ENCODE results near the gene DENND1A. TPM values are rescaled to one million over a fixed set of nuclear protein-coding genes. Genes with fewer than 3 reads are reported as not detected.

The DENND1A gene
- polyA plus RNA-seq, 3 donors from 2014 or later: 2.6 to 7.5 (median 3.4) TPM

- no peak for DNase-seq
- no peak overlapping the region for H3K27ac Mint-ChIP-seq
- H3K4me1 Mint-ChIP-seq: no peaks in the 10 kb centered on the region
- H3K4me3 Mint-ChIP-seq: no peak overlapping the region
- H3K36me3 Mint-ChIP-seq: no peaks in the 10 kb centered on the region
- peaks cover 2 to 8% (median 7%) of the 10 kb centered on the region in 3 donors for H3K27me3 Mint-ChIP-seq (ENCODE audit: low read depth in 3 of 3)
- H3K9me3 Mint-ChIP-seq: no peaks in the 10 kb centered on the region
Measured at GRCh38 chr9:123370526-123371227, 559.2 kb downstream of the DENND1A start.

DNA sequence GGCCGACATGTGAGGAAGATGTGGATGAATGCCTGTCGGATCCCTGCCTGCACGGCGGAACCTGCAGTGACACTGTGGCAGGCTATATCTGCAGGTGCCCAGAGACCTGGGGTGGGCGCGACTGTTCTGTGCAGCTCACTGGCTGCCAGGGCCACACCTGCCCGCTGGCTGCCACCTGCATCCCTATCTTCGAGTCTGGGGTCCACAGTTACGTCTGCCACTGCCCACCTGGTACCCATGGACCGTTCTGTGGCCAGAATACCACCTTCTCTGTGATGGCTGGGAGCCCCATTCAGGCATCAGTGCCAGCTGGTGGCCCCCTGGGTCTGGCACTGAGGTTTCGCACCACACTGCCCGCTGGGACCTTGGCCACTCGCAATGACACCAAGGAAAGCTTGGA is 559.8 kb downstream of the DENND1A start:
- H3K36me3 Mint-ChIP-seq: no peaks in the 10 kb centered on the region
- H3K9me3 Mint-ChIP-seq: no peaks in the 10 kb centered on the region
- H3K4me1 Mint-ChIP-seq: no peaks in the 10 kb centered on the region
- no peak for DNase-seq
- H3K27me3 Mint-ChIP-seq (ENCODE audit: low read depth in 3 of 3): peaks cover 2 to 10% (median 8%) of the 10 kb centered on the region in 3 donors
- H3K27ac Mint-ChIP-seq: no peak overlapping the region
- H3K4me3 Mint-ChIP-seq: no peak overlapping the region

DNA sequence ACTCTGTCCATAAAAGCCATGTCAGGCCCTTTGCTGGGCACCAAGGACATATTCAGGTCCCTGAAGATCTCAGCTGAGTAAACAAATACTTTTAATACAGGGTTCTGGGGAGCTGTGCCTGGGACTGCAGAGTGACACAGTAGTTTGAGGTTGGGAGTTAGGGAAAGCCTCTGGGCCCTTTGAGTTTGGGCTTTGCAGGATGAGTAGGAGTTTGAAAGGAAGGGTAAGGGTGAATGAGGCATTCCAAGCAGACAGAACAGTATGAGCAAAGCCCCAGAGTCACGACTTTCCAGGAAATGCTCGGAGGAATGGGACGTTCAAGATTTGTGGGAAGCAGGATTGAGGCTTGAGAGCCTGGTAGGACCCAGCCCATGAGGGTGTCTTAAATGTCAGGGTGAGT is 560.6 kb downstream of the DENND1A start:
- Mint-ChIP-seq H3K27ac (no peak overlapping the region), H3K27me3 (ENCODE audit: low read depth in 3 of 3) (peaks cover 2 to 10% (median 6%) of the 10 kb centered on the region in 3 donors), H3K4me3 (no peak overlapping the region), H3K9me3 (no peaks in the 10 kb centered on the region), H3K36me3 (no peaks in the 10 kb centered on the region), H3K4me1 (no peaks in the 10 kb centered on the region)
- DNase-seq: no peak

DNA sequence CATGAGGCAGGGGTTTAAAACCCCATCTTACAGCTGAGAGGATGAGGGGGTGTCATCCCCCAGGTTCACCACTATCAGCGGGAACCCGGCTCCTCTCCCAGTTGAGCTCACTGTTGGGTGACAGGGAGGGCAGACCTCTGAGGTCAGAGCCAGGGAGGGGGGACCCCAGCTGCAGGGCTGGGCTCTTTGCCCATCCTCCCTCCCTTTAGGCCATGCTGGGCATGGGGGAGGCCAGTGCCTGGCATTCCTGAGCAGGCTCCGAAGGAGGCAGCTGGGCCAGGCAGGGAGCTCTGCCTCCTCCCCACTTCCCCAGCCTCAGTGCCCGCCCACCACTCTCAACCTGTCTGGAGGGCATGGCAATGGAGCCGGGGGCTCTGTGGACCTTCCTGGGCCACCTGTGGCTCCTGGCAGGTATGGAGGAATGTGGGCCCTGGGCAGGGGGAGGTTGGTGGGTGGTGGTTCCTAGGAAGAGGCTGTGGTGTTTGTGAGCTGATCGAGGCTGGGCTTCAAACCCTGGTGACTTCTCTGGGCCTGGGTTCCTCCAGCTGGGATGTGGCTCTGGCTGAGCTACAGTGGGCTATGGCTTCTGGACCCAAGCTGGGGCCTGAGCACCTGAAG is 561.3 kb downstream of the DENND1A start:
- Mint-ChIP-seq H3K36me3 (no peaks in the 10 kb centered on the region), H3K27ac (no peak overlapping the region), H3K4me1 (no peaks in the 10 kb centered on the region), H3K4me3 (no peak overlapping the region), H3K9me3 (no peaks in the 10 kb centered on the region), H3K27me3 (ENCODE audit: low read depth in 3 of 3) (peaks cover 2 to 8% (median 6%) of the 10 kb centered on the region in 3 donors)
- DNase-seq: no peak

- H3K27me3 Mint-ChIP-seq (ENCODE audit: low read depth in 3 of 3): peaks cover 2 to 8% (median 6%) of the 10 kb centered on the region in 3 donors
- H3K27ac Mint-ChIP-seq: no peak overlapping the region
- H3K9me3 Mint-ChIP-seq: no peaks in the 10 kb centered on the region
- H3K4me1 Mint-ChIP-seq: no peaks in the 10 kb centered on the region
- DNase-seq: no peak
- no peak overlapping the region for H3K4me3 Mint-ChIP-seq
- H3K36me3 Mint-ChIP-seq: no peaks in the 10 kb centered on the region
Measured at GRCh38 chr9:123368023-123368422, 561.9 kb downstream of the DENND1A start.

GRCh38 chr9:123365881-123366528 is 563.9 kb downstream of the DENND1A start:
- Mint-ChIP-seq H3K27me3 (ENCODE audit: low read depth in 3 of 3) (peaks cover 0 to 6% (median 5%) of the 10 kb centered on the region in 3 donors), H3K9me3 (no peaks in the 10 kb centered on the region), H3K36me3 (no peaks in the 10 kb centered on the region), H3K4me1 (no peaks in the 10 kb centered on the region), H3K4me3 (no peak overlapping the region), H3K27ac (no peak overlapping the region)
- no peak for DNase-seq

DNA sequence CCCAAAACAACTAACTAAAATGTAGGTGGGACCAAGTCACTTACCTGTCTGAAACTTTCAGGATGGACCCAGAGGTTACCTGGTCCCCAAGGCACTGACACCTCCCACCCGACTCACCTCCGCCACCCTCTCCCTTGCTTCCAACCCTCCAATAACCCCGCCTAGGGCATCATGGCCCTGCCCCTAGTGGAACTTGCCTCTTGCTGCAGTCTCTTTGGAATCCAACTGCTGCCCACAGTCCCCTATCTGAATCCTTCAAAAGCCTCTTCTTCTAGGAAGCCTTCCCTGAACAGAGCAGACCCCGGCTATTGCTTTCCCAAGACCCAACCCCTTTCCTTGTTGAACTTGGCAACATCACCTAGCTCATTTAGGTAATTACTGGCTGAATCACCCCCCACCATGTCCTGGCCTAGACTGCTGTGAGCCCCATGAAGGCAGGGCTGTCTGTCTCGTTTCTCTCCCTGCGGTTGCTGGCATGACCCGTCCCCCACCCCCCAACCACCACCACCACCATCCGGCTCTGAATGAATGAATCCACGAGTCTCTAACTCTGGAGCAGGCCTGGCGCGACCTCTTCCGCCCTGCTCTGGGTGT is 564.5 kb downstream of the DENND1A start:
- no peak overlapping the region for H3K27ac Mint-ChIP-seq
- DNase-seq: no peak
- H3K27me3 Mint-ChIP-seq (ENCODE audit: low read depth in 3 of 3): peaks cover 0 to 6% (median 5%) of the 10 kb centered on the region in 3 donors
- no peak overlapping the region for H3K4me3 Mint-ChIP-seq
- H3K9me3 Mint-ChIP-seq: no peaks in the 10 kb centered on the region
- H3K36me3 Mint-ChIP-seq: no peaks in the 10 kb centered on the region
- no peaks in the 10 kb centered on the region for H3K4me1 Mint-ChIP-seq

GRCh38 chr9:123364241-123364824 is 565.6 kb downstream of the DENND1A start:
- H3K27me3 Mint-ChIP-seq (ENCODE audit: low read depth in 3 of 3): peaks cover 0 to 6% (median 2%) of the 10 kb centered on the region in 3 donors
- no peak for DNase-seq
- peaks cover 2 to 6% of the 10 kb centered on the region in 2 donors for H3K4me1 Mint-ChIP-seq
- no peaks in the 10 kb centered on the region for H3K36me3 Mint-ChIP-seq
- no peak overlapping the region for H3K27ac Mint-ChIP-seq
- H3K9me3 Mint-ChIP-seq: no peaks in the 10 kb centered on the region
- H3K4me3 Mint-ChIP-seq: no peak overlapping the region

DNA sequence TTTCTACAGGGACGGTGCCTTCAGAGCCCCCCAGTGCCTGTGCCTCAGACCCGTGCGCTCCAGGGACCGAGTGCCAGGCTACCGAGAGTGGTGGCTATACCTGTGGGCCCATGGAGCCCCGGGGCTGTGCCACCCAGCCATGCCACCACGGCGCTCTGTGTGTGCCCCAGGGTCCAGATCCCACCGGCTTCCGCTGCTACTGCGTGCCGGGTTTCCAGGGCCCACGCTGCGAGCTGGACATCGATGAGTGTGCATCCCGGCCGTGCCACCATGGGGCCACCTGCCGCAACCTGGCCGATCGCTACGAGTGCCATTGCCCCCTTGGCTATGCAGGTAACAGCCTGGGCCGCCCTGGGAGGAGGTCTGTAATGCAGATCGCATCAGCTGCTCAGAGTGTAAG is 567.1 kb downstream of the DENND1A start:
- no peaks in the 10 kb centered on the region for H3K36me3 Mint-ChIP-seq
- no peak for DNase-seq
- H3K4me3 Mint-ChIP-seq: no peak overlapping the region
- H3K27me3 Mint-ChIP-seq (ENCODE audit: low read depth in 3 of 3): peaks cover 0 to 2% (median 0%) of the 10 kb centered on the region in 3 donors
- no peaks in the 10 kb centered on the region for H3K9me3 Mint-ChIP-seq
- peaks cover 4 to 6% of the 10 kb centered on the region in 2 donors for H3K4me1 Mint-ChIP-seq
- no peak overlapping the region for H3K27ac Mint-ChIP-seq

GRCh38 chr9:123361731-123362510 is 568.0 kb downstream of the DENND1A start:
- H3K27me3 Mint-ChIP-seq (ENCODE audit: low read depth in 3 of 3): peaks cover 0 to 2% (median 0%) of the 10 kb centered on the region in 3 donors
- H3K36me3 Mint-ChIP-seq: no peaks in the 10 kb centered on the region
- no peak for DNase-seq
- H3K27ac Mint-ChIP-seq: no peak overlapping the region
- no peak overlapping the region for H3K4me3 Mint-ChIP-seq
- no peaks in the 10 kb centered on the region for H3K9me3 Mint-ChIP-seq
- peaks cover 4 to 6% of the 10 kb centered on the region in 2 donors for H3K4me1 Mint-ChIP-seq

DNA sequence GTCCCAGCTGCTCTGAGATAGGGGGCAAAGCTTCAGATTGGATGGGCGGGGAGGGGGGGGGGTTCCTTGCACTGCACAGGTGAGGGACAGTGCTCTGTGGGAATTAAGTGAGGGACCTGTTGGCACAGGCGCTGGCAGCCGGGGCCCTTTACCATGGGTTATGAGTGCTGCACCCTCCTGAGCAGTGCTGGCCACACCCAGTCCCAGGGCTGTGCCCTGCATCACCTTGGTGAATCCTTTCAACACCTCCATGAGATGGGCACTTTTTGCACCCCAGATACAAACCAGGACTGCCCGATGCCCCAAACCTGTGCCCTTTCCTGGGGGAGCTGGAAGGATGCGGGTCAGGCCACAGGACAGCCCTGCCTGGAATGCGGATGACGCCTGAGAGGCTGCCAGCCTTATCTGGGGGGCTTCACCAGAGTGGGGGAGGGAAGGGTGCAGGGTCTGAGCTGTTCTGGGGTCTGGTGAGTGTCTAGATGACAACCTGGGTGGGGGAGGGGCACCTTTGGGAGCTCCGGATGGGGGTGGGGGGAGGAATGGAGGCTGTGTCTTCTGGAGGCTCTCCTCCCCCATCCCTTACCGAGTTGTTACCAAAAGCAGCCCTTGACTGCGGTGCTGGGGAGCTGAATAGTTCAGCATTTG is 568.7 kb downstream of the DENND1A start:
- Mint-ChIP-seq H3K4me1 (peaks cover 4 to 6% of the 10 kb centered on the region in 2 donors), H3K27me3 (ENCODE audit: low read depth in 3 of 3) (peaks cover 0 to 6% (median 0%) of the 10 kb centered on the region in 3 donors), H3K27ac (no peak overlapping the region), H3K9me3 (no peaks in the 10 kb centered on the region), H3K4me3 (no peak overlapping the region), H3K36me3 (no peaks in the 10 kb centered on the region)
- no peak for DNase-seq

GRCh38 chr9:123360161-123361085 is 569.5 kb downstream of the DENND1A start:
- DNase-seq: peak in 1 of 3 donors; percentile 31
- H3K9me3 Mint-ChIP-seq: no peaks in the 10 kb centered on the region
- H3K4me3 Mint-ChIP-seq: no peak overlapping the region
- peaks cover 4 to 6% of the 10 kb centered on the region in 2 donors for H3K4me1 Mint-ChIP-seq
- no peaks in the 10 kb centered on the region for H3K36me3 Mint-ChIP-seq
- peaks cover 0 to 6% (median 0%) of the 10 kb centered on the region in 3 donors for H3K27me3 Mint-ChIP-seq (ENCODE audit: low read depth in 3 of 3)
- H3K27ac Mint-ChIP-seq: no peak overlapping the region

All from immature natural killer cell (primary cell).